Fibroblast of villous mesenchyme (primary cell): ENCODE results near the gene COL23A1. TPM values are rescaled to one million over a fixed set of nuclear protein-coding genes. Genes with fewer than 3 reads are reported as not detected.
A peak's percentile ranks its signal among the peaks of the same experiment; 100 is the strongest.

ENCODE experiments used
- DNase-seq: peaks from one replicate; pipeline ENCODE4 v3.0.0-alpha.2; 2010; ENCODE audit warnings: low read depth
- H3K4me3 ChIP-seq: 2 replicates; pipeline ENCODE4 v1.5.1; 2011; ENCODE audit warnings: low read depth, mild to moderate bottlenecking, low read length
- CTCF ChIP-seq: IDR thresholded peaks from 2 replicates; pipeline ENCODE4 v1.5.1; 2012; ENCODE audit warnings: low read depth, mild to moderate bottlenecking, low read length; ENCODE audit not compliant: insufficient read depth
- total RNA-seq: library from RNA; depleted of rRNA; stranded (reverse); fragments of >200 nt; gene quantifications from 2 replicates; pipeline ENCODE4 v1.2.3, GENCODE V29; 2012

Gene COL23A1
- total RNA-seq, 1 donor = not detected

- DNase-seq = no peak
- no peak for TF ChIP-seq CTCF
- H3K4me3 ChIP-seq = no peak overlapping the region
Observed at GRCh38 chr5:178209334-178210072, 380.7 kb downstream of the COL23A1 start.

- DNase-seq = no peak
- no peak overlapping the region for H3K4me3 ChIP-seq
- peak; percentile 15 for TF ChIP-seq CTCF
Observed at GRCh38 chr5:178208540-178209227, 381.5 kb downstream of the COL23A1 start.

GRCh38 chr5:178207917-178208280 lies 382.3 kb downstream of the COL23A1 start:
- no peak for DNase-seq
- no peak overlapping the region for H3K4me3 ChIP-seq
- no peak for TF ChIP-seq CTCF

- peak; percentile 43 for DNase-seq
- no peak overlapping the region for H3K4me3 ChIP-seq
- TF ChIP-seq CTCF = no peak
Observed at GRCh38 chr5:178207183-178207916, 382.8 kb downstream of the COL23A1 start.

GRCh38 chr5:178206166-178207101 lies 383.8 kb downstream of the COL23A1 start:
- peak; percentile 60 for DNase-seq
- H3K4me3 ChIP-seq = peak overlapping the region; percentile 74
- no peak for TF ChIP-seq CTCF

GRCh38 chr5:178205749-178206047 lies 384.5 kb downstream of the COL23A1 start:
- DNase-seq = no peak
- H3K4me3 ChIP-seq = peak overlapping the region; percentile 74
- TF ChIP-seq CTCF = no peak
